H9 (cell line): Measurements from ENCODE around the gene STK35. TPM values are rescaled to one million over a fixed set of nuclear protein-coding genes. Genes with fewer than 3 reads are reported as not detected.

ENCODE experiments used
- DNase-seq: peaks from one replicate; pipeline ENCODE4 v3.0.0-alpha.2; 2017
- H2AFZ ChIP-seq: one replicate; pipeline ENCODE4 v1.6.1; 2013; ENCODE audit warnings: mild to moderate bottlenecking, low read length, control low read depth, moderate library complexity
- H2AK5ac ChIP-seq: 2 replicates; pipeline ENCODE4 v1.6.1; 2013; ENCODE audit warnings: low read length, control low read depth, mixed read lengths; ENCODE audit not compliant: insufficient read length
- H2BK120ac ChIP-seq: one replicate; pipeline ENCODE4 v1.6.1; 2013; ENCODE audit warnings: low read depth, mild to moderate bottlenecking, low read length, control low read depth, inconsistent platforms; ENCODE audit not compliant: poor library complexity, severe bottlenecking
- H2BK12ac ChIP-seq: 2 replicates; pipeline ENCODE4 v1.6.1; 2013; ENCODE audit warnings: low read length, control low read depth, mixed read lengths, low read depth; ENCODE audit not compliant: insufficient read length
- H2BK15ac ChIP-seq: 2 replicates; pipeline ENCODE4 v1.6.1; 2013; ENCODE audit warnings: low read depth, low read length, control low read depth
- H2BK20ac ChIP-seq: one replicate; pipeline ENCODE4 v1.6.1; 2013; ENCODE audit warnings: low read depth, mild to moderate bottlenecking, low read length, control low read depth, inconsistent platforms; ENCODE audit not compliant: poor library complexity, severe bottlenecking
- H2BK5ac ChIP-seq: 2 replicates; pipeline ENCODE4 v1.6.1; 2013; ENCODE audit warnings: low read length, control low read depth, mixed read lengths; ENCODE audit not compliant: insufficient read length
- H3K14ac ChIP-seq: 2 replicates; pipeline ENCODE4 v1.6.1; 2013; ENCODE audit warnings: low read length, control low read depth; ENCODE audit not compliant: insufficient read depth
- H3K18ac ChIP-seq: 2 replicates; pipeline ENCODE4 v1.6.1; 2013; ENCODE audit warnings: low read depth, mild to moderate bottlenecking, mixed read lengths, low read length, control low read depth; ENCODE audit not compliant: insufficient read length
- H3K23ac ChIP-seq: 2 replicates; pipeline ENCODE4 v1.6.1; 2013; ENCODE audit warnings: low read length, control low read depth, mixed read lengths, low read depth; ENCODE audit not compliant: insufficient read length
- H3K23me2 ChIP-seq: 2 replicates; pipeline ENCODE4 v1.6.1; 2013; ENCODE audit warnings: low read depth, mild to moderate bottlenecking, mixed read lengths, low read length, control low read depth; ENCODE audit not compliant: insufficient read length, poor library complexity, severe bottlenecking
- H3K27ac ChIP-seq: 2 replicates; pipeline ENCODE4 v1.5.1; 2013; ENCODE audit warnings: low read length, control low read depth, mixed read lengths, low read depth; ENCODE audit not compliant: insufficient read length
- H3K27me3 ChIP-seq: 2 replicates; pipeline ENCODE4 v1.6.1; 2013; ENCODE audit warnings: low read length, control low read depth, inconsistent platforms; ENCODE audit not compliant: insufficient read depth
- H3K4ac ChIP-seq: 2 replicates; pipeline ENCODE4 v1.6.1; 2013; ENCODE audit warnings: low read depth, mild to moderate bottlenecking, control low read depth, inconsistent platforms, low read length, moderate library complexity
- H3K4me1 ChIP-seq: 2 replicates; pipeline ENCODE4 v1.6.1; 2013; ENCODE audit warnings: low read length, control low read depth, inconsistent platforms; ENCODE audit not compliant: insufficient read depth
- H3K4me2 ChIP-seq: 2 replicates; pipeline ENCODE4 v1.6.1; 2013; ENCODE audit warnings: low read length, control low read depth, mixed read lengths; ENCODE audit not compliant: insufficient read length, insufficient read depth
- H3K56ac ChIP-seq: 2 replicates; pipeline ENCODE4 v1.6.1; 2013; ENCODE audit warnings: low read depth, mild to moderate bottlenecking, mixed read lengths, low read length, control low read depth; ENCODE audit not compliant: insufficient read length
- H3K79me1 ChIP-seq: 2 replicates; pipeline ENCODE4 v1.6.1; 2013; ENCODE audit warnings: low read depth, mild to moderate bottlenecking, moderate library complexity, low read length, control low read depth, inconsistent platforms; ENCODE audit not compliant: insufficient read depth, poor library complexity, severe bottlenecking
- H3K79me2 ChIP-seq: 2 replicates; pipeline ENCODE4 v1.6.1; 2013; ENCODE audit warnings: low read length, control low read depth, inconsistent platforms; ENCODE audit not compliant: insufficient read depth
- H3K9ac ChIP-seq: 2 replicates; pipeline ENCODE4 v1.6.1; 2013; ENCODE audit warnings: low read length, control low read depth, mixed read lengths; ENCODE audit not compliant: insufficient read length; ENCODE audit errors: extremely low read depth
- H3K9me3 ChIP-seq: one replicate; pipeline ENCODE4 v1.6.1; 2013; ENCODE audit warnings: low read depth, low read length, inconsistent platforms; ENCODE audit not compliant: control insufficient read depth
- H3T11ph ChIP-seq: one replicate; pipeline ENCODE4 v1.6.1; 2013; ENCODE audit warnings: mild to moderate bottlenecking, low read length, control low read depth, inconsistent platforms
- H4K20me1 ChIP-seq: one replicate; pipeline ENCODE4 v1.6.1; 2013; ENCODE audit not compliant: control insufficient read depth, insufficient read length, insufficient read depth
- H4K5ac ChIP-seq: 2 replicates; pipeline ENCODE4 v1.6.1; 2013; ENCODE audit warnings: low read depth, mild to moderate bottlenecking, mixed read lengths, low read length, control low read depth; ENCODE audit not compliant: insufficient read length
- H4K8ac ChIP-seq: replicated peaks from 2 replicates; pipeline ENCODE4 v1.6.1; 2013; ENCODE audit warnings: low read length, control low read depth, mixed read lengths, low read depth; ENCODE audit not compliant: insufficient read length
- H4K91ac ChIP-seq: 2 replicates; pipeline ENCODE4 v1.6.1; 2013; ENCODE audit warnings: low read depth, mild to moderate bottlenecking, moderate library complexity, mixed read lengths, low read length, control low read depth; ENCODE audit not compliant: insufficient read length
- H3K27ac Mint-ChIP-seq, 3 experiments: 2 replicates in 2 of 3; 3 replicates in 1 of 3; pipeline ENCODE4 v1.8.0; 2020 to 2021; ENCODE audit warnings: mixed read lengths in 3 of 3, mild to moderate bottlenecking in 1 of 3, moderate library complexity in 1 of 3
- H3K27me3 Mint-ChIP-seq: 2 replicates; pipeline ENCODE4 v1.8.0; 2021; ENCODE audit warnings: low read depth, mild to moderate bottlenecking, moderate library complexity, mixed read lengths
- H3K36me3 Mint-ChIP-seq, 3 experiments: 2 replicates in 2 of 3; 3 replicates in 1 of 3; pipeline ENCODE4 v1.8.0; 2020 to 2021; ENCODE audit warnings: low read depth in 3 of 3, mixed read lengths in 3 of 3; ENCODE audit not compliant: insufficient read depth in 1 of 3
- H3K4me1 Mint-ChIP-seq, 2 experiments: 2 replicates each; pipeline ENCODE4 v1.8.0; 2020; ENCODE audit warnings: mixed read lengths in 2 of 2
- H3K4me3 Mint-ChIP-seq, 2 experiments: 2 replicates in 1 of 2; 3 replicates in 1 of 2; pipeline ENCODE4 v1.8.0; 2020 to 2021; ENCODE audit warnings: mild to moderate bottlenecking in 2 of 2, mixed read lengths in 2 of 2, moderate library complexity in 1 of 2
- H3K9me3 Mint-ChIP-seq, 2 experiments: 2 replicates in 1 of 2; 3 replicates in 1 of 2; pipeline ENCODE4 v1.8.0; 2020; ENCODE audit warnings: mild to moderate bottlenecking in 2 of 2, mixed read lengths in 2 of 2, moderate library complexity in 1 of 2
- CTCF ChIP-seq: fragments of 200-600 bp; sonication (generic); conservative IDR thresholded peaks from 3 replicates; pipeline ENCODE4 v1.8.0; 2021; ENCODE audit warnings: antibody characterized with exemption, mild to moderate bottlenecking
- WGBS: extraction: QIAGEN DNeasy Blood & Tissue Kit; methylation state at CpG from one replicate; pipeline ENCODE4 v1.1.7; 2013; ENCODE audit warnings: missing lambda C conversion rate, low lambda C conversion rate, mixed read lengths; ENCODE audit not compliant: insufficient read length; ENCODE audit errors: extremely low coverage; 5-methylcytosine and 5-hydroxymethylcytosine counted together
- total RNA-seq: library from RNA; stranded (reverse); gene quantifications from 2 replicates; pipeline ENCODE4 v1.2.1, GENCODE V29; 2021

The STK35 gene
- total RNA-seq, 1 experiment from 2014 or later, result 66.2 TPM

DNA sequence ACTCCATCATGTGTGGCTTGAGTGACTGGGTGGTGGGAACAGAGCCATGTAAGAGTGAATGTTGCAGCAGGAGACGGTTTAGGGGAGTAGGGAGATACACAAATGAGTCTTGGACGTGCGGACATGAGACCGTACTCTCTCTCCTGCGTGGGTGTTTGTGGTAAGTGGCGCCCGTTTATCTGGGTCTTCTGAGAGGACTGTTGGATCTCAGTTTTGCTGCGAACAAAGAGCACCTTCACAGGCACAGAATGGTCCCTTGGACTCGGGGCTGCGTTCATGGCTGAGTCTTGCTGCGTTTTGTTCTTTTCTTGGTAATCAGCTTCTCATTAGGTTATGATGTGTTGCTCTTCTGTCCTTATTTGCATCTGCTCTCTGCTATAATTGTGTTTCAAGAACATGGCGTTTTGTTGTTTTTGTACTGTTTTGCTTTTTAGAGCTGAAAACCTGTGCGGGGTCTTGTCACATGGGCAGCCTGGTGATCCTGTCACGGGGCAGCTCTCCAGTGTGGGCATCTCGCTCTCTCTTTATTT lies 28.5 kb downstream of the STK35 start:
- no peak overlapping the region for H2BK5ac ChIP-seq
- no peak overlapping the region for H2AK5ac ChIP-seq
- no peak overlapping the region for H3K18ac ChIP-seq
- H3K4me1 ChIP-seq, result peaks cover 7% of the 10 kb centered on the region; the same call in 1 of the 2 replicates
- peak overlapping the region; percentile 34; the same call in 1 of the 2 replicates for H3K14ac ChIP-seq
- no peak overlapping the region for H4K5ac ChIP-seq
- H3K79me1 ChIP-seq, result no peaks in the 10 kb centered on the region
- no peak overlapping the region for H3K4ac ChIP-seq
- no peak overlapping the region for H3K27ac ChIP-seq
- no peak for TF ChIP-seq CTCF
- no peak overlapping the region for H3K4me2 ChIP-seq
- Mint-ChIP-seq H3K4me3 (0 out of 5 replicates have a peak overlapping the region, but pooled peaks of 1 of the 2 experiments have one; percentile 15), H3K27ac (peak overlapping the region in 2 of 3 experiments; percentile 14 to 74; a peak in 4 of 7 replicates), H3K27me3 (no peaks in the 10 kb centered on the region; the same call in 1 of the 2 replicates), H3K36me3 (peaks cover 3 to 12% (median 6%) of the 10 kb centered on the region in 3 experiments; a peak in 4 of 7 replicates), H3K9me3 (no peaks in the 10 kb centered on the region), H3K4me1 (peaks cover 44 to 45% of the 10 kb centered on the region in 2 experiments)
- no peak for DNase-seq
- no CpG with 5 or more reads among the region's 15 CpGs for WGBS
- H4K91ac ChIP-seq, result no peak overlapping the region
- H3K27me3 ChIP-seq, result no peaks in the 10 kb centered on the region
- H4K20me1 ChIP-seq, result no peaks in the 10 kb centered on the region
- H4K8ac ChIP-seq, result no peak overlapping the region
- H2BK20ac ChIP-seq, result no peak overlapping the region
- H3K56ac ChIP-seq, result no peak overlapping the region
- no peak overlapping the region for H3K23ac ChIP-seq
- H2BK120ac ChIP-seq, result no peak overlapping the region
- no peaks in the 10 kb centered on the region for H3K23me2 ChIP-seq
- H3K79me2 ChIP-seq, result no peaks in the 10 kb centered on the region; the same call in 1 of the 2 replicates
- H3K9me3 ChIP-seq, result no peaks in the 10 kb centered on the region
- no peak overlapping the region for H3T11ph ChIP-seq
- H2AFZ ChIP-seq, result no peak overlapping the region
- no peak overlapping the region for H3K9ac ChIP-seq
- H2BK12ac ChIP-seq, result no peak overlapping the region
- H2BK15ac ChIP-seq, result no peak overlapping the region
